Skeletal muscle tissue (tissue), 4 donors: Measurements from ENCODE around the gene PLD3. TPM values are rescaled to one million over a fixed set of nuclear protein-coding genes. Genes with fewer than 3 reads are reported as not detected.
A peak's percentile ranks its signal among the peaks of the same experiment; 100 is the strongest.

Source experiments
- H3K27ac ChIP-seq: one replicate; pipeline ENCODE4 v1.7.0; 2013; ENCODE audit warnings: mild to moderate bottlenecking, low read depth, low read length, inconsistent platforms
- H3K27me3 ChIP-seq, 3 donors: one replicate each; pipeline ENCODE4 v1.7.0; 2013; ENCODE audit warnings: low read length in 3 of 3; ENCODE audit not compliant: control insufficient read depth in 3 of 3, insufficient read depth in 3 of 3
- H3K36me3 ChIP-seq, 3 donors: one replicate each; pipeline ENCODE4 v1.7.0; 2013; ENCODE audit warnings: low read length in 3 of 3; ENCODE audit not compliant: control insufficient read depth in 3 of 3, insufficient read depth in 3 of 3
- H3K4me1 ChIP-seq, 3 donors: one replicate each; pipeline ENCODE4 v1.7.0; 2013; ENCODE audit warnings: low read length in 3 of 3, mild to moderate bottlenecking in 3 of 3; ENCODE audit not compliant: control insufficient read depth in 3 of 3, insufficient read depth in 3 of 3
- H3K4me3 ChIP-seq, 3 donors: one replicate each; pipeline ENCODE4 v1.7.0; 2013; ENCODE audit warnings: low read length in 3 of 3
- H3K9ac ChIP-seq, 3 donors: one replicate each; pipeline ENCODE4 v1.7.0; 2013; ENCODE audit warnings: low read length in 3 of 3, mild to moderate bottlenecking in 3 of 3, moderate library complexity in 2 of 3, low read depth in 1 of 3
- H3K9me3 ChIP-seq, 3 donors: one replicate each; pipeline ENCODE4 v1.7.0; 2013; ENCODE audit warnings: low read length in 3 of 3; ENCODE audit not compliant: control insufficient read depth in 3 of 3
- total RNA-seq: library from RNA; depleted of rRNA; stranded (reverse); fragments of >200 nt; gene quantifications from one replicate; pipeline ENCODE4 v1.2.3, GENCODE V29; 2014
- donor health status: Osteomylitis.

PLD3 gene
- total RNA-seq, 1 donor from 2014 or later: 120 TPM

- no peaks in the 10 kb centered on the region for H3K36me3 ChIP-seq
- H3K9ac ChIP-seq: no peak overlapping the region
- no peaks in the 10 kb centered on the region for H3K9me3 ChIP-seq
- H3K27me3 ChIP-seq: no peaks in the 10 kb centered on the region
- no peak overlapping the region for H3K27ac ChIP-seq
- H3K4me1 ChIP-seq: peaks cover 33 to 52% (median 35%) of the 10 kb centered on the region in 3 donors
- no peak overlapping the region for H3K4me3 ChIP-seq
These were observed 61.5 kb downstream of the PLD3 start for GRCh38 chr19:40410030-40410389.

DNA sequence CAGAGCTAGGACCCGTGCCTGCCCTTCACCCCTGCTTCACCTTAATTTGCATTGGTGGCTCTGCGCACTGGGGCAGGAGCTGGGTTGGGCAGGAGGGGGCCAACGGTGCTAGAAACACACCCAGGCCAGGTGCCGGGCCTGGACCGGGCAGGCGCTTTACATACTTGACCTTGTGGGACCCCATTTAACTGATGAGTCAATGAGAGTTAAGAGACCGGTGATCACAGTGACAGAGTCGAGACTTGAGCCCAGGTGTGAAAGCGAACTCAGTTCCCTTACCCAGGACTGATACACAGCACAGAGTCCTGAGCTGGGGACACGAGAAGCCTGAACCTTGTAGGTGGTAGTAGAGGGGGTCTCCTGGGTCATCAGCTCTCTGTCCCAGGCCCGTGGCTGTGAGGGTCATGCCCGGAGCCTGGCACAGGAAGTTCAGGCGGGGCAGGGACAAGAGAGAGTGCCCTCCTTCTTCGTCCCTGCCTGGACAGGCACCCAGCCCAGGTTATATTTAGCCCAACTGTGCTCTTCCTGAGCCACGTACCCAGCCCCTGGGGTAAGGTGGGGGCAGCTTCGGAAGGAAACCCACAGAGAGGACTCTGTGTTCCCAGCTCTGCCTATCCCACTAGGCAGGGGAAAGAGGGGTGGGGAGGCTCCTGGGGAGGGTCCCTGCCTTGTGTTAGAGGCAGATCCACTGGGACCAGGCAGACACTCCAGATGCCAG lies 62.8 kb downstream of the PLD3 start:
- H3K4me3 ChIP-seq: peak overlapping the region in 2 of 3 donors; percentile 45 to 61
- H3K9me3 ChIP-seq: no peaks in the 10 kb centered on the region
- no peaks in the 10 kb centered on the region for H3K27me3 ChIP-seq
- peak overlapping the region; percentile 61 to 85 (median 83) for H3K9ac ChIP-seq
- peaks cover 33 to 55% (median 35%) of the 10 kb centered on the region in 3 donors for H3K4me1 ChIP-seq
- no peaks in the 10 kb centered on the region for H3K36me3 ChIP-seq
- peak overlapping the region; percentile 95 for H3K27ac ChIP-seq

DNA sequence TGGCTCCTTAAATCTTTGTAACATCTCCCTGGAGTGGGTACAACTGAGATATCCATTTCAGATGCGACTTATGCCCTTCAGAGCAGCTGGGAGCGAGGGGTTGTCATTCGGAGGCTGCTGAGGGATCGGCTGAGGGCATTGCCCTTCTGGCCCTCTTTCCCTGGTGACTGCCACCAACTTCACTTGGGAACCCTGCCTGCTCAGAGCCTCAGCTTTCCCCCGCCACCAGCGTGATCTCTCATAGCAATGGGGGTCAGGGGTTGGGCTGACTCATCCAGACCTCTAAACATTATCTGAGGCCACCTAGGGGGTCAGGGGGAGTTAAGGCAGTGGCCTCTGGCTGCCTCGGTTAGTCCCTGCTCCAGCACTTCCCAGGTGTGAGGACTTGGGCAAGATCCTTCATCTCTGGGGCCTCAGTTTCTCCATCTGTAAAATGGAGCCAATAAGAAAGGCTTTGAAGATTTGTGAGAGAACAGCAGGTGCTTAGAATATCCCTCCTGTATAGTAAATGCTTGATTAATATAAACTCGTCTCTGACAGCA lies 63.5 kb downstream of the PLD3 start:
- Histone ChIP-seq H3K4me3 (peak overlapping the region in 2 of 3 donors; percentile 45 to 61), H3K4me1 (peaks cover 34 to 59% (median 38%) of the 10 kb centered on the region in 3 donors), H3K9me3 (no peaks in the 10 kb centered on the region), H3K27me3 (no peaks in the 10 kb centered on the region), H3K36me3 (no peaks in the 10 kb centered on the region), H3K9ac (peak overlapping the region; percentile 61 to 85 (median 83)), H3K27ac (peak overlapping the region; percentile 95)

GRCh38 chr19:40412866-40413265 lies 64.4 kb downstream of the PLD3 start:
- peak overlapping the region in 2 of 3 donors; percentile 12 to 85 for H3K9ac ChIP-seq
- H3K4me1 ChIP-seq: peaks cover 42 to 65% (median 44%) of the 10 kb centered on the region in 3 donors
- no peaks in the 10 kb centered on the region for H3K9me3 ChIP-seq
- no peak overlapping the region for H3K4me3 ChIP-seq
- peak overlapping the region; percentile 95 for H3K27ac ChIP-seq
- H3K27me3 ChIP-seq: no peaks in the 10 kb centered on the region
- no peaks in the 10 kb centered on the region for H3K36me3 ChIP-seq

DNA sequence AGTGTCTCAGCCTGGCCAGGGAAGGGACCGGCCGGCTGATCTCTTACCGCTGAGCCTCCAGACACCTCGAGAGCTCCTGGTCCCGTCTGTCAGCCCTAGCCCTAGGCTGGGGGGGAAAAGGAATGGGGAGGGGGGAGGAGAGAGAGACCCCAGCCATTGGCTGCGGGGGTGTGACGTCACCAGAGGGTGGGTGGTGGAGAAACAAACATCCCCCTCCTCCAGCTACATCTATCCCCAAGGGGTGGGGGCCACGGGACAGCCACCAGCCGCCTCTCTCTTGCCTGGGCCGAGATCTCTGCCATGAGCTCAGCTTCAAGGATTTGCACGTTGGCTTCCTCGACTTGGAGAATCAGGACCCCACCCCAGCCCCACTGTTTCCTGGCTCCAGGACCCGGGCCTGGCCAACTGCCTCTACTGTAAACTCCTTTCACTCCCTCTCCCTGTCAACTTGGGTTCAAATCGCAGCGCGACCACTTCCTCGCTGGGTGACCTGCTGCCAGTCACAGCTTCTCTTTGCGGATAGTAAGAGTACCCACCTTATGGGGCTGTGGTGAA lies 64.9 kb downstream of the PLD3 start, which contains the start of gene PRX:
TSS of gene PRX (minus strand) at position 88 of the 555 bp plus-strand sequence. CDS start 5,446 bp downstream, outside the sequence.
- Histone ChIP-seq H3K4me1 (peaks cover 40 to 60% (median 41%) of the 10 kb centered on the region in 3 donors), H3K27ac (peak within 1 kb of the TSS; percentile 95), H3K27me3 (no peaks in the 10 kb centered on the region), H3K9me3 (no peaks in the 10 kb centered on the region), H3K36me3 (no peaks in the 10 kb centered on the region), H3K9ac (peak within 1 kb of the TSS; percentile 61 to 85 (median 83)), H3K4me3 (peak within 1 kb of the TSS in 1 of 3 donors; percentile 45)

GRCh38 chr19:40414542-40415535 lies 66.3 kb downstream of the PLD3 start:
- Histone ChIP-seq H3K27ac (peak overlapping the region; percentile 25), H3K36me3 (no peaks in the 10 kb centered on the region), H3K9ac (peak overlapping the region in 2 of 3 donors; percentile 25 to 65), H3K4me1 (peaks cover 40 to 58% (median 41%) of the 10 kb centered on the region in 3 donors), H3K4me3 (no peak overlapping the region), H3K9me3 (no peaks in the 10 kb centered on the region), H3K27me3 (no peaks in the 10 kb centered on the region)

GRCh38 chr19:40415768-40416167 lies 67.3 kb downstream of the PLD3 start:
- Histone ChIP-seq H3K9me3 (no peaks in the 10 kb centered on the region), H3K9ac (no peak overlapping the region), H3K4me3 (no peak overlapping the region), H3K4me1 (peaks cover 37 to 53% (median 38%) of the 10 kb centered on the region in 3 donors), H3K36me3 (no peaks in the 10 kb centered on the region), H3K27me3 (no peaks in the 10 kb centered on the region), H3K27ac (no peak overlapping the region)

- Histone ChIP-seq H3K4me3 (peak overlapping the region in 1 of 3 donors; percentile 14), H3K9ac (peak overlapping the region; percentile 3 to 72 (median 62)), H3K36me3 (peaks cover 0 to under 1% (median 0%) of the 10 kb centered on the region in 3 donors), H3K4me1 (peaks cover 32 to 43% (median 33%) of the 10 kb centered on the region in 3 donors), H3K27me3 (no peaks in the 10 kb centered on the region), H3K9me3 (no peaks in the 10 kb centered on the region), H3K27ac (peak overlapping the region; percentile 87)
These were observed 68.6 kb downstream of the PLD3 start for GRCh38 chr19:40416918-40417642.

DNA sequence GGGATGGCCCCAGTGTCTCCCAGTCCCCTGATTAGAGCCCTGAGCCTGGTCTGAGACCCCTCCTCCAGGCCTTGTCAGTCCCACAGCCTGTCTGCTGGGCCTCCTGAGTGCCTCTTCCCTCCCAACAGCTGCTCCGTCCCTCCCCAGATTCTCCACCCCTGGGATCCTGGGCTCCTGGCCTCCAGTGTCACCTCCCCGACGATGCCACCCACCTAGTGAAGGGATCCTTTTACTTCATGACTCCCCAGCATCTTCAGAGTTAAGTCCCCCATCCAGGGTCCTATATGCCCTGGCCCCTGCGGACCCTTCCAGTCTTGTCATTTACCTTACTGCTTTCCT lies 69.1 kb downstream of the PLD3 start:
- Histone ChIP-seq H3K36me3 (peaks cover 3 to 6% (median 3%) of the 10 kb centered on the region in 3 donors), H3K4me3 (peak overlapping the region in 1 of 3 donors; percentile 14), H3K9me3 (no peaks in the 10 kb centered on the region), H3K27me3 (no peaks in the 10 kb centered on the region), H3K27ac (peak overlapping the region; percentile 87), H3K9ac (peak overlapping the region; percentile 3 to 72 (median 62)), H3K4me1 (peaks cover 33 to 43% (median 33%) of the 10 kb centered on the region in 3 donors)
